Transverse colon (tissue), 4 donors: ENCODE measurements around the gene LHFPL3.
"Not testable (repeated sequence)": the region's sequence is repeated elsewhere in the genome, so short reads cannot be mapped to it uniquely, and the experiment has no call there.

ENCODE experiments used
- CTCF ChIP-seq, 5 experiments: fragments of 200-600 bp in 3 of 5; fragments of 450-650 bp in 2 of 5; sonication (generic) in 3 of 5; IDR thresholded peaks; 1 replicate in 2 of 5; 2 replicates in 3 of 5; pipeline ENCODE4 v1.5.1; 2016 to 2017; ENCODE audit warnings: antibody characterized with exemption in 5 of 5, inconsistent platforms in 3 of 5, mild to moderate bottlenecking in 2 of 5, moderate library complexity in 1 of 5
- POLR2A ChIP-seq: fragments of 450-650 bp; IDR thresholded peaks from one replicate; pipeline ENCODE4 v1.6.1; 2016; ENCODE audit warnings: antibody characterized with exemption, mild to moderate bottlenecking, moderate library complexity
- POLR2AphosphoS5 ChIP-seq, 3 donors: sonication (generic); formaldehyde crosslinking; IDR thresholded peaks; one replicate each; pipeline ENCODE4 v1.6.1; 2016; ENCODE audit warnings: antibody characterized with exemption in 3 of 3

GRCh38 chr7:104937489-104937888 lies 609.1 kb downstream of the LHFPL3 start:
- not testable (repeated sequence) for TF ChIP-seq POLR2AphosphoS5 (IDR thresholded peaks at IDR 0.05); CTCF (IDR thresholded peaks at IDR 0.05); POLR2A
